HG03045 (cell line): ENCODE data around the gene PHTF1.
"Not testable (repeated sequence)": the region's sequence is repeated elsewhere in the genome, so short reads cannot be mapped to it uniquely, and the experiment has no call there.

Source experiments
- ATAC-seq: cut with Tn5 transposase; IDR thresholded peaks from one replicate; pipeline ENCODE4 v1.9.1; 2021; ENCODE audit warnings: mild to moderate bottlenecking, moderate library complexity; ENCODE audit not compliant: unreplicated experiment

PHTF1 gene

GRCh38 chr1:113732802-113733201 is 26.5 kb downstream of the PHTF1 start:
- ATAC-seq = no peak

- no peak for ATAC-seq
Measured at GRCh38 chr1:113721010-113721409, 38.3 kb downstream of the PHTF1 start.

GRCh38 chr1:113718621-113719020 is 40.7 kb downstream of the PHTF1 start:
- ATAC-seq = not testable (repeated sequence)

- not testable (repeated sequence) for ATAC-seq
Measured at GRCh38 chr1:113717506-113717905, 41.8 kb downstream of the PHTF1 start.

DNA sequence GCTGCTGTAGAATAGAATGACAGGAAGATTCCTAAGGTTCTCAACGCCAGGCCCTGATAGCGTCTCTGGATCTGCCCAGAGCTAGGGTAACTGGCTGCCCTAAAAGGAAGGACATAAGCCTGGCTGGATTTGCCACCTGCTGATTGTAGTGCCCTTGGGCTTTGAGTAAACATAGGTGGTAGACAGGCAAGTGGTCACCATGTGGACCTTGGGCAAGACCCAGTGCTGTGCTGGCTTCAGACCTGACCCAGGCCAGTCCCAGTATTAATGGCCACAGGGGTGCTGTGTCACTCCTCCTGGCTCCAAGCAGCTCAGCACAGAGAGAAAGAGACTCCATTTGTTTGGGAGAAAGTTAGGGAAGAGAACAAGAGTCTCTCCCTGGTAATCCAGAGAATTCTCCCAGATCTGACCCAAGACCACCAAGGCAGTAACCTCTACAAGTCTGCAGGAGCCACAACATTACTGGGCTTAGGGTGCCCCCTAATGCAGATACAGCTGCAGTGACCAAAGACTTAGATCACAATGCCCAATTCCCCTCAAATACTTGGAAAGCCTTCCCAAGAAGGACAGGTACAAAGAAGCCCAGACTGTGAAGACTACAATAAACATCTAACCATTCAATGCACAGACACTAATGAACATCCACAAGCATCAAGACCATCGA is 44.5 kb downstream of the PHTF1 start:
- ATAC-seq = no peak

- ATAC-seq = no peak
Measured at GRCh38 chr1:113701429-113701828, 57.9 kb downstream of the PHTF1 start.

GRCh38 chr1:113694910-113695309 is 64.4 kb downstream of the PHTF1 start:
- ATAC-seq = no peak

DNA sequence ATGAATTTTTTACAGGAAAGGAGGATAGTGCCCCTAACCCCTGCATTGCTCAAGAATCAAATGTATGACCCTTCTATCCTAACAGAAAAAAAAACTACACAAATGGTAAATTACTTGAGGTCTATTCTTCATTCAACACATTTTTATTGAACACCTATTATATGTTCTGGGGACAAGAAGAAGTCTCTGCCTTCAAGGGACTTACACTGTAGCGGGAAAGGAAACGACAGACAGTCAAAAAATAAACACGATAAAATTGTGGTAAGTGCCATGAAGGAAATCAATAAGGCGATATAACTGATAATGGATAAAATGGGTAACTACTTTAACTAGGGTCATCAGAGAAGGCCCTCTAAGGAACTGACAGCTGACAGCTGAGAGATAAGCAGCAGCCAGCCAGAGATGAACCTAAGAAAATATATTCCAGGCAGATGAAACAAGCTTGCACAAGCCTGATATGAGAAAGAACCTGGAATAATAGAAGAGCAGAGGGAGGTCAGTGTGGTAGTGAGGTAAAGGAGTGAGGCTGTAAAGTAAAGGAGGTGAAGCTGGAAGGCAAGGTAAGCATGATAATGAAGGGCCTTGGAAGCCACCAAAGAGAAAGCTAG is 66.4 kb downstream of the PHTF1 start:
- ATAC-seq = no peak

GRCh38 chr1:113692342-113692741 is 66.9 kb downstream of the PHTF1 start:
- ATAC-seq = no peak

DNA sequence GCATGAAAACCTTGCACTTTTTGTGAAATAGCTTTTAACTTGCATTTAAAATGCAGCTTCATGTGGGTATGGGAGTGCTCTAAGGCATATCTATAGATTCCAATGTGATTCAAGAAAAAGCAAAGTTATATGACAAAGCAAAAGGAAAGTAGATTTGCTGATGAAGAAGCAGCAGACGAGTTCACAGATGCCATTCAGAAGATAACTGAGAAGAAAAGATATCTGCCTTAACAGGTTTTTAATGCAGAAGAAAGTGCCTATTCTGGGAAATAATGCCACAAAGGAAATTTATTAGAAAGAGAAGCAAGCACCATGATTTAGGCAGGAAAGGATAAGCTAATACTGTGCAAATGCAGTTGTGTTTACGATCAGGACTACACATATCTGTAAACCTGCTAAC is 68.1 kb downstream of the PHTF1 start:
- ATAC-seq = no peak

GRCh38 chr1:113686891-113687618 is 72.2 kb downstream of the PHTF1 start:
- ATAC-seq = no peak

GRCh38 chr1:113684153-113684541 is 75.1 kb downstream of the PHTF1 start:
- no peak for ATAC-seq

DNA sequence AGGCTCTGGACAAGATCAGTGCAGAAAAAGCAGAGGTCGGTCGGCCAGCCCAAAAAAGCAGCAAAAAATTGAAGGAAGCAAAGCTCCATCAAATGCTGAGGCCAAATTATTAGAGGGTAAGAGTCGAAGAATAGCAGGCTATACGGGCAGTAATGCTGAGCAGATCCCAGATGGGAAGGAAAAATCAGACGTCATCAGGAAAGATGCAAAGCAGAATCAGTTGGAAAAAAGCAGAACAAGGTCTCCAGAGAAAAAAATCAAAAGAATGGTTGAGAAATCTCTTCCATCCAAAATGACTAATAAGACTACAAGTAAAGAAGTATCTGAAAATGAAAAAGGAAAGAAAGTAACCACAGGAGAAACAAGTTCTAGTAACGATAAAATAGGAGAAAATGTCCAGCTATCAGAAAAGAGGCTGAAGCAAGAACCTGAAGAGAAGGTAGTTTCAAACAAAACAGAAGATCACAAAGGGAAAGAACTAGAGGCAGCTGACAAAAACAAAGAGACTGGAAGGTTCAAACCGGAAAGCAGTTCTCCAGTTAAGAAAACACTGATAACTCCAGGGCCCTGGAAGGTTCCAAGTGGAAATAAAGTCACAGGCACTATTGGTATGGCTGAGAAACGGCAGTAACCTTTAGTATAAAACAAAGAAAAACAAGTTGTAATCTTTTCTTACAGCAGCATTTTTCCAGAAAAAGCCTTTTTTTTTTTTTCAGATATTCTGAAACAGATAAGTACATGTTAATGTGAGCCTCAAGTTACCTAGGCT is 75.7 kb downstream of the PHTF1 start:
- no peak for ATAC-seq

- ATAC-seq = no peak
Measured at GRCh38 chr1:113681596-113682337, 77.5 kb downstream of the PHTF1 start.

- ATAC-seq = no peak
Measured at GRCh38 chr1:113678159-113678469, 81.2 kb downstream of the PHTF1 start.

DNA sequence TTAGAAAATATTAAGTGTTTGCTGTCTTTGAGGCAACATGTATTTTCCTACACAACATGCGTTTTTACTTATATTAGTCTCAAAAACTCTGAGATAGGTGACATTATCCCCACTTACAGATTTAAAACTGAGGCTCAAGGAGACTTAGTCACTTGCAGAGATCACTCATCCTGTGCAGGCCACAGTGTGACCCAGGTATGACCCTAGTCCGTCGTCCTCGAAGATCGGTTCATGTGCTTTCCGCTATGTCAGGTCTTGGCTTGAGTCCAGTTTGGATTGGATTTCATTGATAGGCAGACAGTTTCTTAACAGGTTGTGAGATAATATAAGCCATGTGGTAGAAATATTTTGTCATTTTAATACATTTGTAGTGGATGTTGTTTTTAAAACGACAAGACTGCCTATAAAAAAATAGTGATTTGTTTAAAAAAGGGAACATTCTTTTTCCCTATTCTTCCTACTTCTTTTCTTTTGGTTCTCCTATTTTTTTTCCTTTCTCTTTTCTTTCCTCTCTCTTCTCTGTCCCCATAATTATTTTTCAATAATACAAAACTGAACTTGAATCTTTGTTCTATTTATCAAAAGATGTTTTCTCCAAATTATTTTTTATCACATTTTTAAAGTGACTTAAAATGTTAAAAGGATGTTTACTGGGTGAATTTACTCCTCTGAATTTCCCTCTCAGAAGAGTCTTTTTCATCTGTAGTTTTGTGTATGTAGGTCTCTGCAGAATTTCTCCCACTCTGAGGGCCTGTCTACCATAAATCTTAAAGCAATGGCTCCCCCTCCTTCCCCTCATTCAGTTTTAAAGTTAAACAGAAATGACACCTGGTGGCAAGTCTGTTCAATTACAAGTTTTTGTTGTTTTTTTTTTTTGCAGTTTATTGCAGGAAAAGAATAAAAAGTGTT is 81.8 kb downstream of the PHTF1 start:
- no peak for ATAC-seq

DNA sequence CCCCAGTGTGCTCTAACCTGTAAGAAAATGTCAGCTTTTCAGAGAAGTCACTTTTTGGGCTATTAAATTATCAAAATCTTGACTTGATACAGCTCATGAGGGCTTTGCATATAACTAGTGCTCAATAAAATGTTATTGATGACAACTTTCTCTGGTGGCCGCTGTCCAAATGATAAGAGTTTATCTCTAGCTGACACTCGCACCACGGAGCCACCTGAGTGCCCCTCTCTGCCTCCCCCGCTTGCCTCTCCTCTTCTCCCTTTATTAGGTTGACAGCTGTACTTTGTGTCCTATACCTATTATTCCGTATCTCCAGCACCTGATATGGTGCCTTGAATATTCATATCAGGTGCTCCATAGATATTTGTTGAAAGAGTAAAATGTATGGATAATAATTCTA is 82.8 kb downstream of the PHTF1 start:
- no peak for ATAC-seq

- ATAC-seq = no peak
Measured at GRCh38 chr1:113675302-113675701, 84.0 kb downstream of the PHTF1 start.

- no peak for ATAC-seq
Measured at GRCh38 chr1:113674591-113674990, 84.7 kb downstream of the PHTF1 start.

DNA sequence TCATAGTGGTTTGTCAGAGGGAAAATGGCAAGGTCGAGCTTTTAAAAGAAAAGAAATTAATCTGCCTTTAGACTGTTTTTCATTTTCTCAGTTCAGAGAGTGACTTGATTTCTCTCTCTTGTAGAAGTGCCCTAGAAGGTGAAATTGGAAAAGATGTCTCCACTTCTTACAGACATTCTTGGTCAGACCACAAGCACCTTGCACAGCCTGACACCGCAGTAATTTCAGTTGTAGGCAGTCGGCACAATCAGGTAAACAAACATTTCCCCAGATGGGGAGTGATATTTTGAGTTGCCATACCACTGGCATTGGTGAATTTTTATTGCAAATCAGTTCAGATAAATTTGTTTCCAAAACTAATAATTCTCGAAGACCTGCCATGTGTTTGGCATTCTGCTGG is 86.8 kb downstream of the PHTF1 start:
- no peak for ATAC-seq
